PFSK-1 (cell line): ENCODE measurements around the gene DHFR.

Experiments
- FOXP2 ChIP-seq: optimal IDR thresholded peaks from 2 replicates; pipeline ENCODE3; 2011; ENCODE audit warnings: borderline replicate concordance, control low read depth, inconsistent platforms; ENCODE audit not compliant: insufficient read depth; ENCODE audit errors: extremely low read length, extremely low read depth
- POLR2AphosphoS5 ChIP-seq: IDR thresholded peaks from 2 replicates; pipeline ENCODE4 v1.6.1; 2012; ENCODE audit warnings: low read depth, mild to moderate bottlenecking, control low read depth, low read length, moderate library complexity
- SIN3A ChIP-seq: IDR thresholded peaks from 2 replicates; pipeline ENCODE4 v1.6.1; 2012; ENCODE audit warnings: mild to moderate bottlenecking, low read length, moderate library complexity, borderline replicate concordance; ENCODE audit not compliant: insufficient read depth
- TAF1 ChIP-seq: IDR thresholded peaks from 2 replicates; pipeline ENCODE4 v1.6.1; 2012; ENCODE audit warnings: low read length, control low read depth, borderline replicate concordance; ENCODE audit not compliant: insufficient read depth
- TF ChIP-seq, protein P1 (sequence below), 2 experiments: IDR thresholded peaks; 2 replicates each; pipeline versions ENCODE4 v1.6.1 to v1.8.0; 2011 to 2012; ENCODE audit warnings: low read depth in 2 of 2, low read length in 2 of 2, control low read depth in 1 of 2, inconsistent platforms in 1 of 2, mild to moderate bottlenecking in 1 of 2, moderate library complexity in 1 of 2; ENCODE audit not compliant: insufficient read depth in 1 of 2

The DHFR gene

GRCh38 chr5:80609692-80610091, 45.1 kb downstream of the DHFR start:
- TF ChIP-seq SIN3A = no peak
- no peak for TF ChIP-seq TAF1
- no peak for TF ChIP-seq FOXP2
- TF ChIP-seq POLR2AphosphoS5 = no peak
- TF ChIP-seq, protein P1, sequence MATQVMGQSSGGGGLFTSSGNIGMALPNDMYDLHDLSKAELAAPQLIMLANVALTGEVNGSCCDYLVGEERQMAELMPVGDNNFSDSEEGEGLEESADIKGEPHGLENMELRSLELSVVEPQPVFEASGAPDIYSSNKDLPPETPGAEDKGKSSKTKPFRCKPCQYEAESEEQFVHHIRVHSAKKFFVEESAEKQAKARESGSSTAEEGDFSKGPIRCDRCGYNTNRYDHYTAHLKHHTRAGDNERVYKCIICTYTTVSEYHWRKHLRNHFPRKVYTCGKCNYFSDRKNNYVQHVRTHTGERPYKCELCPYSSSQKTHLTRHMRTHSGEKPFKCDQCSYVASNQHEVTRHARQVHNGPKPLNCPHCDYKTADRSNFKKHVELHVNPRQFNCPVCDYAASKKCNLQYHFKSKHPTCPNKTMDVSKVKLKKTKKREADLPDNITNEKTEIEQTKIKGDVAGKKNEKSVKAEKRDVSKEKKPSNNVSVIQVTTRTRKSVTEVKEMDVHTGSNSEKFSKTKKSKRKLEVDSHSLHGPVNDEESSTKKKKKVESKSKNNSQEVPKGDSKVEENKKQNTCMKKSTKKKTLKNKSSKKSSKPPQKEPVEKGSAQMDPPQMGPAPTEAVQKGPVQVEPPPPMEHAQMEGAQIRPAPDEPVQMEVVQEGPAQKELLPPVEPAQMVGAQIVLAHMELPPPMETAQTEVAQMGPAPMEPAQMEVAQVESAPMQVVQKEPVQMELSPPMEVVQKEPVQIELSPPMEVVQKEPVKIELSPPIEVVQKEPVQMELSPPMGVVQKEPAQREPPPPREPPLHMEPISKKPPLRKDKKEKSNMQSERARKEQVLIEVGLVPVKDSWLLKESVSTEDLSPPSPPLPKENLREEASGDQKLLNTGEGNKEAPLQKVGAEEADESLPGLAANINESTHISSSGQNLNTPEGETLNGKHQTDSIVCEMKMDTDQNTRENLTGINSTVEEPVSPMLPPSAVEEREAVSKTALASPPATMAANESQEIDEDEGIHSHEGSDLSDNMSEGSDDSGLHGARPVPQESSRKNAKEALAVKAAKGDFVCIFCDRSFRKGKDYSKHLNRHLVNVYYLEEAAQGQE (IDR thresholded peaks at IDR 0.05; ENCODE audit: insufficient read depth in 1 of 2, low read depth in 2 of 2, low read length in 2 of 2) = no peak

- TF ChIP-seq, protein P1 (IDR thresholded peaks at IDR 0.05; ENCODE audit: insufficient read depth in 1 of 2, low read depth in 2 of 2, low read length in 2 of 2) = no peak
- no peak for TF ChIP-seq POLR2AphosphoS5
- no peak for TF ChIP-seq SIN3A
- no peak for TF ChIP-seq TAF1
- no peak for TF ChIP-seq FOXP2
Measured at GRCh38 chr5:80608731-80609130, 46.1 kb downstream of the DHFR start.

DNA sequence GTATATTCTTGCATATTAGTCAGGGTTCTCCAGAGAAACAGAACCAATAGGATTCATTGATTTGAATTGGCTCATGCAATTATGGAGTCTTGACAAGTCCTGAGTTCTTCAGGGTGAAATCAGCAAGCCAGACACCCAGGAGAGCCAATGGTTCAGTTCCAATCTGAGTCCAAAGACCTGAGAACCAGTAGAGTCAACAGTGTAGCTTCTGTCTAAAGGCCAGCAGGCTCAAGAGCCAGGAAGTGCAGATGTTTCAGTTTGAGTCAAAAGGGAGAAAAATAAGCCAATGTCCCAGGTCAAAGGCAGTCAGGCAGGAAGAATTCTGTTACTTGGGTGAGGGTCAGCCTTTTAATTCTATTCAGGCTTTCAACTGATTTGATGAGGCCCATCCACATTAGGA, 47.0 kb downstream of the DHFR start:
- TF ChIP-seq FOXP2 = no peak
- TF ChIP-seq, protein P1 (IDR thresholded peaks at IDR 0.05; ENCODE audit: insufficient read depth in 1 of 2, low read depth in 2 of 2, low read length in 2 of 2) = no peak
- no peak for TF ChIP-seq SIN3A
- no peak for TF ChIP-seq POLR2AphosphoS5
- no peak for TF ChIP-seq TAF1

DNA sequence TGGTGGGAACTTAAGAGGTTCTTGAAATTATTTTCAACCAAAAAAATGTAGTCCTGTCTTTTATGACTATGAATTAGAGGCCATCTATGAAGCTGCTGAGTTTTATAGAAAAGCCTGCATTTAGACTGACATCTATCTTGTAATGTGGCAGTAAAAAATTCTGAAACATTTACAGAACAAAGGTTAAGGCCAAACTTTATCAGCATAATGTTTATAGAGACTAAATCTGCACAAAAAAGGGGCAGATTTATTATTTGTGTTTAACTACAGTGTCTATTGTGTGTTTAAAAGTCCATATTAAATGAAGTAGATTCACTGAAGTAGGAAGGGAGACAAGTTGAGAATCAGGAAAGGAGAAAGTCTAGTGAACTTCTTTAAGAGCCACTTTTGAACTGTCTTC, 47.4 kb downstream of the DHFR start:
- no peak for TF ChIP-seq SIN3A
- TF ChIP-seq, protein P1 (IDR thresholded peaks at IDR 0.05; ENCODE audit: insufficient read depth in 1 of 2, low read depth in 2 of 2, low read length in 2 of 2) = no peak
- TF ChIP-seq FOXP2 = no peak
- TF ChIP-seq TAF1 = no peak
- TF ChIP-seq POLR2AphosphoS5 = no peak

GRCh38 chr5:80600943-80601693, 53.7 kb downstream of the DHFR start:
- TF ChIP-seq FOXP2 (no peak), TAF1 (no peak), POLR2AphosphoS5 (no peak), SIN3A (no peak)
- TF ChIP-seq, protein P1 (IDR thresholded peaks at IDR 0.05; ENCODE audit: insufficient read depth in 1 of 2, low read depth in 2 of 2, low read length in 2 of 2) = no peak
